ENCODE results near the gene RFX3.

Gene RFX3

GRCh38 chr9:3513265-3513818 is 12.5 kb downstream of the RFX3 start:
- no peak for DNase-seq (ENCODE audit: low spot score)

GRCh38 chr9:3511551-3511950 is 14.2 kb downstream of the RFX3 start:
- no peak for DNase-seq (ENCODE audit: low spot score)

GRCh38 chr9:3510796-3511195 is 15.0 kb downstream of the RFX3 start:
- DNase-seq (ENCODE audit: low spot score) = no peak

- no peak for DNase-seq (ENCODE audit: low spot score)
Measured at GRCh38 chr9:3509926-3510325, 15.9 kb downstream of the RFX3 start.

GRCh38 chr9:3508521-3509291 is 17.1 kb downstream of the RFX3 start:
- DNase-seq (ENCODE audit: low spot score) = peak; percentile 11

GRCh38 chr9:3508078-3508431 is 17.7 kb downstream of the RFX3 start:
- DNase-seq (ENCODE audit: low spot score) = no peak

GRCh38 chr9:3507395-3508077 is 18.3 kb downstream of the RFX3 start:
- DNase-seq (ENCODE audit: low spot score) = no peak

- no peak for DNase-seq (ENCODE audit: low spot score)
Measured at GRCh38 chr9:3506164-3506563, 19.6 kb downstream of the RFX3 start.

- no peak for DNase-seq (ENCODE audit: low spot score)
Measured at GRCh38 chr9:3502560-3503398, 23.0 kb downstream of the RFX3 start.

- no peak for DNase-seq (ENCODE audit: low spot score)
Measured at GRCh38 chr9:3500044-3500443, 25.8 kb downstream of the RFX3 start.

GRCh38 chr9:3498691-3499090 is 27.1 kb downstream of the RFX3 start:
- DNase-seq (ENCODE audit: low spot score) = no peak

GRCh38 chr9:3497857-3498256 is 27.9 kb downstream of the RFX3 start:
- DNase-seq (ENCODE audit: low spot score) = no peak

GRCh38 chr9:3497401-3497800 is 28.4 kb downstream of the RFX3 start:
- DNase-seq (ENCODE audit: low spot score) = no peak

- no peak for DNase-seq (ENCODE audit: low spot score)
Measured at GRCh38 chr9:3495855-3496254, 29.9 kb downstream of the RFX3 start.

- no peak for DNase-seq (ENCODE audit: low spot score)
Measured at GRCh38 chr9:3492214-3492613, 33.6 kb downstream of the RFX3 start.

GRCh38 chr9:3491450-3491849 is 34.4 kb downstream of the RFX3 start:
- no peak for DNase-seq (ENCODE audit: low spot score)

GRCh38 chr9:3490957-3491356 is 34.8 kb downstream of the RFX3 start:
- no peak for DNase-seq (ENCODE audit: low spot score)

- no peak for DNase-seq (ENCODE audit: low spot score)
Measured at GRCh38 chr9:3482578-3482977, 43.2 kb downstream of the RFX3 start.

GRCh38 chr9:3480353-3480655 is 45.5 kb downstream of the RFX3 start:
- DNase-seq (ENCODE audit: low spot score) = no peak

GRCh38 chr9:3479514-3480352 is 46.1 kb downstream of the RFX3 start:
- DNase-seq (ENCODE audit: low spot score) = peak; percentile 28

- DNase-seq (ENCODE audit: low spot score) = peak; percentile 56
Measured at GRCh38 chr9:3478549-3478953, 47.2 kb downstream of the RFX3 start.
